ENCODE measurements around the gene CHSY3.

CHSY3 gene

DNA sequence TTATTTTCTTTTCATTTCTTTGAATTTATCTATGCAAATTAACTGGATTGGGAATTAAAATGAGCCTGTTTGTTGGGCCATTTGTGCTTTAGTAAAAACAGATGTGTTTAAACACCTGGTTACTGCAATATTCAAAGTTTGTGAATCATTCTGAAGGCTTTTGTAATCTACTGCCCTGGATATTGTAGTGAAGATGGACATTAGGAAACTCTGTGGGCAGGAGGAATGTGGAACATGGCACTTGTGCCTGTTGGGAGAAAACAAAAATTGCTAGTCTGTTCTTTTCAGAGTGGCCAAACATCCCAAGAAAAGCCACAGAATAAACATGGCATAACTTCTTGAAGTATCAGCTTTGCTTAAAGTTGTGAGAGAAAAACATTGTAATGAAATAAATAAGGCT lies 40.8 kb downstream of the CHSY3 start:
- no peak for DNase-seq (ENCODE audit: low read depth, low spot score)
- no peak overlapping the region for H3K9ac ChIP-seq (ENCODE audit: insufficient read length, low read depth)
- no peaks in the 10 kb centered on the region for H3K27me3 ChIP-seq (ENCODE audit: insufficient read depth, insufficient read length)
- no peaks in the 10 kb centered on the region for H3K9me3 ChIP-seq (ENCODE audit: insufficient read depth, low read length)
- no peak for TF ChIP-seq YY1 (IDR thresholded peaks at IDR 0.05; ENCODE audit: insufficient read depth, insufficient read length)
- TF ChIP-seq ZNF274 (IDR thresholded peaks at IDR 0.05; ENCODE audit: low read depth, low read length), result no peak
- no peak for TF ChIP-seq SUZ12 (IDR thresholded peaks at IDR 0.05; ENCODE audit: extremely low read depth, insufficient read depth, insufficient read length)
- H3K36me3 ChIP-seq (ENCODE audit: insufficient read depth, insufficient read length, low read length), result no peaks in the 10 kb centered on the region
- H3K4me3 ChIP-seq (ENCODE audit: insufficient read length, low read depth), result no peak overlapping the region
- no peaks in the 10 kb centered on the region for H3K4me1 ChIP-seq (ENCODE audit: insufficient read depth, insufficient read length)

DNA sequence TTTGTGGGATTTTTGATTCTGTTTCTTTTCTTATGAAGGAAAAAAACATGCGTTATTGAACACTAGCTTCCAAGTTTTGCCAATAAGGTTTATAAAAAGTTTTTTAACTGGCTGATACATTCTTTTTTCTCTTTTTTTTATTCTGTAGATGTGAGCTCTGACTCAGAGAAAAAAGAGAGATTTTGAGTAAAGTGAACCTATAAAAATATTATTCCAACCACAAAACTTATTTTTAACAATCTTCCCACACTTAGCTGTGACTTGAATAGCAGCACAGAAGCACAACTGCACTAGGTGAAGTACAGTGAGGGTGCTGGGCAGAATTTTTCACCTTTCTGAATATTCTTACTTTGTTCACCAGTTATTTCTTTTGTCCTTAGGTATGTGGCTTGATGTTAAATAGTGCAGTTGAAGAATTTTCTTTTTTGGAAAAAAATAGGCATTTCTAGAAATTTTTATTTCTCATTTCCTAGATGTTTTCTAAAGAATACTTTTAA lies 41.6 kb downstream of the CHSY3 start:
- TF ChIP-seq ZNF274 (IDR thresholded peaks at IDR 0.05; ENCODE audit: low read depth, low read length), result no peak
- DNase-seq (ENCODE audit: low read depth, low spot score), result no peak
- no peaks in the 10 kb centered on the region for H3K36me3 ChIP-seq (ENCODE audit: insufficient read depth, insufficient read length, low read length)
- no peak overlapping the region for H3K9ac ChIP-seq (ENCODE audit: insufficient read length, low read depth)
- no peak overlapping the region for H3K4me3 ChIP-seq (ENCODE audit: insufficient read length, low read depth)
- H3K4me1 ChIP-seq (ENCODE audit: insufficient read depth, insufficient read length), result no peaks in the 10 kb centered on the region
- H3K27me3 ChIP-seq (ENCODE audit: insufficient read depth, insufficient read length), result no peaks in the 10 kb centered on the region
- H3K9me3 ChIP-seq (ENCODE audit: insufficient read depth, low read length), result no peaks in the 10 kb centered on the region

DNA sequence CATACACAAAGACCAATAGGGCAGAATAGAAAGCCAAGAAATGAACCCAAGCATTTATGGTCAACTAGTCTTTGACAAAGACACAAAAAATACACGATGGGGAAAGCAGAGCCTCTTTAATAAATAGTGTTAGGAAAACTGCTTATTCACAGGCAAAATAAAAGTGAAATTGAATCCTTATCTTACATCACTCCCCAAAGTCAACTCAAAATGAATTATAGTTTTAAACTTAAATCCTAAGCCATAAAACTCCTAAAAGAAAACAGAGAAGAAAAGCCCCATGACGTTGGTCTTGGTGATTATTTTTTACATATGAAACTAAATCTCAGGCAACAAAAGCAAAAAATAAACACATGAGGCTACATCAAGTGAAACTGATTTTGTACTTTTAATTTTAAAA lies 46.8 kb downstream of the CHSY3 start:
- TF ChIP-seq SUZ12 (IDR thresholded peaks at IDR 0.05; ENCODE audit: extremely low read depth, insufficient read depth, insufficient read length) (no peak), ZNF274 (IDR thresholded peaks at IDR 0.05; ENCODE audit: low read depth, low read length) (no peak), YY1 (IDR thresholded peaks at IDR 0.05; ENCODE audit: insufficient read depth, insufficient read length) (no peak)

DNA sequence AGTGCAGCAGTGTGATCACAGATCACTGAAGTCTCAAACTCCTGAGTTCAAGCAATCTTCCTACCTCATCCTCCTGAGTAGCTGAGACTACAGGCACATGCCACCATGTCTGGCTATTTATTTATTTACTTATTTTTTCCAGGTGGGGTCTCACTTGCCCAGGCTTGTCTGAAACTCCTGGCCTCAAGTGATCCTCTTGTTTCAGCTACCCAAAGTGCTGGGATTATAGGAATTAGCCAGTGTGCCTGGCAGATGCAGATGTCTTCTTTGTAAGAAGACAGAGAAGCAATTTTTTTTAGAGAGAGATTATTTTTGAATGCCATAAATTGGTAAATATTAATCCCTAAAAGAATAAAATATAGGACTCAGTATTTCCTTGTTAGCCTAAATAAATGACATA lies 54.3 kb downstream of the CHSY3 start:
- Histone ChIP-seq H3K4me1 (ENCODE audit: insufficient read depth, insufficient read length) (no peaks in the 10 kb centered on the region), H3K27me3 (ENCODE audit: insufficient read depth, insufficient read length) (no peaks in the 10 kb centered on the region), H3K9me3 (ENCODE audit: insufficient read depth, low read length) (no peaks in the 10 kb centered on the region), H3K4me3 (ENCODE audit: insufficient read length, low read depth) (no peak overlapping the region), H3K36me3 (ENCODE audit: insufficient read depth, insufficient read length, low read length) (no peaks in the 10 kb centered on the region), H3K9ac (ENCODE audit: insufficient read length, low read depth) (no peak overlapping the region)
- TF ChIP-seq SUZ12 (IDR thresholded peaks at IDR 0.05; ENCODE audit: extremely low read depth, insufficient read depth, insufficient read length) (no peak), ZNF274 (IDR thresholded peaks at IDR 0.05; ENCODE audit: low read depth, low read length) (no peak), YY1 (IDR thresholded peaks at IDR 0.05; ENCODE audit: insufficient read depth, insufficient read length) (no peak)
- DNase-seq (ENCODE audit: low read depth, low spot score), result no peak

More for the DNA sequence above, 46.8 kb downstream of the CHSY3 start:
- no peaks in the 10 kb centered on the region for H3K9me3 ChIP-seq (ENCODE audit: insufficient read depth, low read length)
- no peak overlapping the region for H3K9ac ChIP-seq (ENCODE audit: insufficient read length, low read depth)
- no peak overlapping the region for H3K4me3 ChIP-seq (ENCODE audit: insufficient read length, low read depth)
- no peaks in the 10 kb centered on the region for H3K4me1 ChIP-seq (ENCODE audit: insufficient read depth, insufficient read length)
- no peaks in the 10 kb centered on the region for H3K27me3 ChIP-seq (ENCODE audit: insufficient read depth, insufficient read length)
- DNase-seq (ENCODE audit: low read depth, low spot score), result no peak
- no peaks in the 10 kb centered on the region for H3K36me3 ChIP-seq (ENCODE audit: insufficient read depth, insufficient read length, low read length)

DNA sequence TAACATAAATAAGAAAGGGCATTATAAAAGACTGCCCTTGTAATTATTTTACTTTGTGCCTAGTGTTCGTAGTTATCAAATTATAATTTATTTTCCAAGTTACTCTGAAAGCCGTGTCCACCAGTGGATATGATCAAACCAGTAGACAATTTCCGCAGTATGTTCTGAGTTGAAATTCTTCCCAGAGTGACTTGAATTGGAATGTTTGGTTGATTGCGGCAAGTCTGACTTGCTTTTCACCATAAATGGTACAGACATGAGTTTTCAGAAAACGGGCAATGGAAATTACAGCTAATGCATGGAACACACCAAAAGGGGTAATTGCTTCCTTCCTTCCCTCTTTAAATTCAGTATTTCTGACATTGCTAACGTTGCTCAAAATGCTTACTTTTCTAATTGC lies 56.6 kb downstream of the CHSY3 start:
- H3K4me1 ChIP-seq (ENCODE audit: insufficient read depth, insufficient read length), result no peaks in the 10 kb centered on the region
- H3K4me3 ChIP-seq (ENCODE audit: insufficient read length, low read depth), result no peak overlapping the region
- no peaks in the 10 kb centered on the region for H3K9me3 ChIP-seq (ENCODE audit: insufficient read depth, low read length)
- no peak for TF ChIP-seq SUZ12 (IDR thresholded peaks at IDR 0.05; ENCODE audit: extremely low read depth, insufficient read depth, insufficient read length)
- TF ChIP-seq YY1 (IDR thresholded peaks at IDR 0.05; ENCODE audit: insufficient read depth, insufficient read length), result no peak
- no peak for TF ChIP-seq ZNF274 (IDR thresholded peaks at IDR 0.05; ENCODE audit: low read depth, low read length)
- DNase-seq (ENCODE audit: low read depth, low spot score), result no peak
- H3K36me3 ChIP-seq (ENCODE audit: insufficient read depth, insufficient read length, low read length), result no peaks in the 10 kb centered on the region
- H3K27me3 ChIP-seq (ENCODE audit: insufficient read depth, insufficient read length), result no peaks in the 10 kb centered on the region
- H3K9ac ChIP-seq (ENCODE audit: insufficient read length, low read depth), result no peak overlapping the region

DNA sequence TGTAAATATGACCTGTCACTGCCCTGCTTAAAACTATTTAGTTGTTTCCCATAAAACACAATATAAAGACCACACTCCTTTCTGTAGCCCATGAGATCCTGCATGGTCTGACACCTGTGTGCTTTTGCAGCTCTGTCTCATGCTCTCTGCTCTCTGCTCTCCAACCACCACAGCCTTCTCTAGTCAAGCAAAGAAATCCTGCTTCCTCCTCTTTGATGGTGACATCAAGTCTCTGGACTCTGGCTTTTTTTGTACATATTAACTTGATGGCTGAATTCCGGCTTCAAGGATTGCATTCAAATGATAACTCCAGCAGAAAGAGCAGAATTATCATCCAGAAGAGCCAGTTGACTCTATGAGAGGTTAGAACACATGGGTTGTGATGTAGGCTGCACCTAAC lies 58.2 kb downstream of the CHSY3 start:
- H3K4me3 ChIP-seq (ENCODE audit: insufficient read length, low read depth), result no peak overlapping the region
- H3K9me3 ChIP-seq (ENCODE audit: insufficient read depth, low read length), result no peaks in the 10 kb centered on the region
- H3K9ac ChIP-seq (ENCODE audit: insufficient read length, low read depth), result no peak overlapping the region
- TF ChIP-seq SUZ12 (IDR thresholded peaks at IDR 0.05; ENCODE audit: extremely low read depth, insufficient read depth, insufficient read length), result no peak
- no peak for TF ChIP-seq ZNF274 (IDR thresholded peaks at IDR 0.05; ENCODE audit: low read depth, low read length)
- TF ChIP-seq YY1 (IDR thresholded peaks at IDR 0.05; ENCODE audit: insufficient read depth, insufficient read length), result no peak
- DNase-seq (ENCODE audit: low read depth, low spot score), result no peak
- H3K36me3 ChIP-seq (ENCODE audit: insufficient read depth, insufficient read length, low read length), result no peaks in the 10 kb centered on the region
- H3K4me1 ChIP-seq (ENCODE audit: insufficient read depth, insufficient read length), result no peaks in the 10 kb centered on the region
- no peaks in the 10 kb centered on the region for H3K27me3 ChIP-seq (ENCODE audit: insufficient read depth, insufficient read length)

DNA sequence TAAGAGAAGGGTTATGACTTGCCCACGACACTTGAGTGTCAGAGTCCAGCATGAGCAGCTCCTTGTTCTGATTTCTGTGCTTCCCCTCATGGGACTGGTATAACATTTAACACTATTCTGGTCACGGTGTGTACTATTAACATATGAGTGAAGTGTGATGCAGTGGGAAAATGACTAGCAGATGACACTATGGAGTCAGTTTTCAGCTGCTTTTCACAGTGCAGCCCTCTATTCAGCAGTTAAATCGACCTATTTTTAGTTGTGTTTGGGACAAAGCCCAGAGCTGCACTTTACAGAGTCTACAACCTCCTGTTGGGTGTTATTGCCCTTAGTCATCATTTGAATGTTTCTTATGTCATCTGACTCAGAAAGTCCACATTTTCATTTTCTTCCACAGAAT lies 59.1 kb downstream of the CHSY3 start:
- no peak for DNase-seq (ENCODE audit: low read depth, low spot score)
- Histone ChIP-seq H3K36me3 (ENCODE audit: insufficient read depth, insufficient read length, low read length) (no peaks in the 10 kb centered on the region), H3K9me3 (ENCODE audit: insufficient read depth, low read length) (no peaks in the 10 kb centered on the region), H3K27me3 (ENCODE audit: insufficient read depth, insufficient read length) (no peaks in the 10 kb centered on the region), H3K4me1 (ENCODE audit: insufficient read depth, insufficient read length) (no peaks in the 10 kb centered on the region), H3K9ac (ENCODE audit: insufficient read length, low read depth) (no peak overlapping the region), H3K4me3 (ENCODE audit: insufficient read length, low read depth) (no peak overlapping the region)
- TF ChIP-seq SUZ12 (IDR thresholded peaks at IDR 0.05; ENCODE audit: extremely low read depth, insufficient read depth, insufficient read length) (no peak), ZNF274 (IDR thresholded peaks at IDR 0.05; ENCODE audit: low read depth, low read length) (no peak), YY1 (IDR thresholded peaks at IDR 0.05; ENCODE audit: insufficient read depth, insufficient read length) (no peak)

DNA sequence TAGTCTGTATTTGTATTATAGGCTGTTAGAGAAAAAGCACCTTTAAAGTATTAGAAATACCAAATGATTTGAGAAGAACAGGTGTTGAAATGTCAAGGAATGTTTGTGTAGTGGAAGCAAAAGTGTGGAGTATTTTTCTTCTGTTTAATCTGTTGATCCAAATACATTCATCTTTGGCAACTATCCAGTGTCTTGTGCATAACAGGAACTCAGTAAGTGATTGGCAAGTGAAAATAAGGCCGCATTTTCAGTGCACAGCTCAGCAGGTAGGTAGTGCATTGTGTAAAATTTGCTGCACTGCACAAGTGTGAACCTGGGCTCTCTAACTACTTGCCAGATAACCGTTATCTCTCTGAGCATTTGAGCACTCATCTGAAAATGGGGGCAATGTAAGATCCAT lies 61.8 kb downstream of the CHSY3 start:
- no peak for TF ChIP-seq YY1 (IDR thresholded peaks at IDR 0.05; ENCODE audit: insufficient read depth, insufficient read length)
- no peak for TF ChIP-seq SUZ12 (IDR thresholded peaks at IDR 0.05; ENCODE audit: extremely low read depth, insufficient read depth, insufficient read length)
- TF ChIP-seq ZNF274 (IDR thresholded peaks at IDR 0.05; ENCODE audit: low read depth, low read length), result no peak
- DNase-seq (ENCODE audit: low read depth, low spot score), result no peak
- H3K9ac ChIP-seq (ENCODE audit: insufficient read length, low read depth), result no peak overlapping the region
- no peaks in the 10 kb centered on the region for H3K9me3 ChIP-seq (ENCODE audit: insufficient read depth, low read length)
- H3K4me3 ChIP-seq (ENCODE audit: insufficient read length, low read depth), result no peak overlapping the region
- no peaks in the 10 kb centered on the region for H3K27me3 ChIP-seq (ENCODE audit: insufficient read depth, insufficient read length)
- no peaks in the 10 kb centered on the region for H3K4me1 ChIP-seq (ENCODE audit: insufficient read depth, insufficient read length)
- no peaks in the 10 kb centered on the region for H3K36me3 ChIP-seq (ENCODE audit: insufficient read depth, insufficient read length, low read length)

Measured in NT2/D1 (cell line).